ENCODE data around the gene PSRC1.

Gene PSRC1

DNA sequence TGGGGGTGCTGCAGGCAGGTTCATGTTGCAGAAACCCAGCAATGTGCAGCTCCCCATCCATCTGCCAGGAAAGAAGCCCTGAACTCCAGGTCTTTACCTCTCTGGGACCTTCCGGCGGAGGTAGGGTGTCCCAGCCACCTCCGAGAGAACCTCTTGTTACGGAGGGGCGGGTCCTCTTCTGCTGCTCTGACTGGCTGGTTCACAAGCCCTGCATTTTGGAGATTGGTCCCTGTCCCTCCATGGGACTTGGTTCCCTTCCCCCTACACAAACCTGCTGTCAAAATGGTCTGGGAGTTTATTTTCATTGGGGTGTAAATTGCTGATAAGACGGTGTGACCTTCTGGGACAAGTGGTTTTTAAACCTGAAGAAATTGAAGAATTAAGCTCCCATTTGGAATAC lies 41.6 kb downstream of the PSRC1 start:
- Mint-ChIP-seq H3K9me3 (no peaks in the 10 kb centered on the region), H3K27me3 (ENCODE audit: low read depth) (peaks cover 21% of the 10 kb centered on the region), H3K4me1 (ENCODE audit: low read depth) (peaks cover 5% of the 10 kb centered on the region), H3K36me3 (ENCODE audit: low read depth) (peaks cover 13% of the 10 kb centered on the region), H3K4me3 (no peak overlapping the region), H3K27ac (no peak overlapping the region)

DNA sequence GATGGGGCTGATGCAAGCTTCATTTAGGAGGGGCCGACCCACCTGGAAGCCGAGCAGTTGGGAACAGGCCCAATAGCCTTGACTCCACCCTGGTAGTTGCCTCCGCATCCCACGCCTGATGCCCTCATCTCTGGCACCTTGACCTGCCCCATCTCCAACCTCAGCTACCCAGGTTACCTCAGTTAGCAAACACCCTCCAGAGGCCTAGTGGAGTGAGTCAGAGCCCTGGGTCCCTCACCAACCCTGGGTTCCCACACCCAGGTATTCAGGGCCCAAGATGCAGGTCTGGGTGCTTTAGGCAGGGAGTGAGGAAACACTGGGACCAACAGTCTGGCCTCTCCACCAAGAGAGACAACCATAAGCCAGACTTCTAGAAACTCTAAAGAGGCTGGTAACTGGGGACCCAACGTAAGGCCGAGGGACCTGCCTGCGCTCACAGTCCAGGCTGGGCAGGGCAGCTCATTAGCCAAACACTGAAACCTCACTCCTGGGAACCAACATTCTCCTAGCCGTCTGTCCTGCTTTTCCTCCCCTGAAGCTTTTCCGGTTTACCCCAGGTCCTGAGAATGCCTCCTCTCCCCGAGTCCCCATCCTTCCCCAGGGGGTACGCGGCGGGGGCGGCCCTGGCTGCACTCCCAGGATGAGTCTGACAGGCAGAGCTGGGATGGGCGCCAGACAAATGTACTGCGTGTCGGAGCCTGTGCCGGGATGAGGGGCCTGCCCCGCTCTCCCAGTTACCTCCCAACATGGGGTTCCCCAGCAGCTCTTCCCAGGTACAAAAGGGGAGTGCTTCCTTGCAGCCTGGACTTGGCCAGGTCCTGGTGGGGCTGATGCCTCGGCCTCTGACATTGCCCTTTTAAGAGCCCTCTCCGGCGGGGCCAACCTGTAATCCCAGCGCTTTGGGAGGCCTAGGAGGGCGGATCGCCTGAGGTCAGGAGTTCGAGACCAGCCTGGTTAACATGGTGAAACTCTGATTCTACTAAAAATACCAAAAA lies 42.5 kb downstream of the PSRC1 start:
- H3K4me1 Mint-ChIP-seq (ENCODE audit: low read depth), result peaks cover 5% of the 10 kb centered on the region
- peaks cover 18% of the 10 kb centered on the region for H3K36me3 Mint-ChIP-seq (ENCODE audit: low read depth)
- no peak overlapping the region for H3K4me3 Mint-ChIP-seq
- peaks cover 21% of the 10 kb centered on the region for H3K27me3 Mint-ChIP-seq (ENCODE audit: low read depth)
- no peaks in the 10 kb centered on the region for H3K9me3 Mint-ChIP-seq
- H3K27ac Mint-ChIP-seq, result no peak overlapping the region

DNA sequence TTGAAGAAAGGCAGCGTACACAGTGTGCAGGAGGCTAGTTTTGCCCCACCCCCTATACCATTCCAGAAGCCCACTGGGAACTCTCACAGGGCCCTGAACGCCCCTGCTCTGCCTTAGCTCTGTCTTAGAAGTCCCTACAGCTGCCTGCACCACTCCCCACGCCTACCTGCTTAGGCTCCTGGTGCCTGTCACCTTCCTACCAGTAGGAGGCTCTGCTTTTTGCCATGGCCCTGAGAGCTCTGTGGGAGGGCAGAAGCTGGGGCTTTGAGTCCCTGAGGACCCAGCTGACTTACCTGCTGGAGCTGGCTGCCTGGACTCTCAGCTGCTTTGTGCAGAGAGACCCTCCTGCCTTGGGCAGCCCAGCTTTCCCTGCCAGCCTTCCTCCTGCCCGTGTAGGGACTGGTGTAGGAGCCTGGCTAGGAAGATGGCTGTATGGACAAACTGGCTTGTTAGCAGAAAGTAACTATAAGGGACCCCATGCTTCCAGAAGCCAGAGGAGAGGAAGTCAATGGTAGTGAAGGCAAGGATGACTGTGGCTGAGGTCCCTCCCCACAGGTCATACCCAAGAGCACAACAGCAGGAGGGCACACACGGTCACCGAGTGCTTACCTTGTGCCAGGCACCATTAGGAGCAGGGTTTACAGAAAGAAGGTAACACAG lies 43.4 kb downstream of the PSRC1 start:
- H3K4me1 Mint-ChIP-seq (ENCODE audit: low read depth), result peaks cover 11% of the 10 kb centered on the region
- H3K27me3 Mint-ChIP-seq (ENCODE audit: low read depth), result peaks cover 18% of the 10 kb centered on the region
- no peaks in the 10 kb centered on the region for H3K9me3 Mint-ChIP-seq
- peaks cover 25% of the 10 kb centered on the region for H3K36me3 Mint-ChIP-seq (ENCODE audit: low read depth)
- H3K4me3 Mint-ChIP-seq, result no peak overlapping the region
- H3K27ac Mint-ChIP-seq, result no peak overlapping the region

DNA sequence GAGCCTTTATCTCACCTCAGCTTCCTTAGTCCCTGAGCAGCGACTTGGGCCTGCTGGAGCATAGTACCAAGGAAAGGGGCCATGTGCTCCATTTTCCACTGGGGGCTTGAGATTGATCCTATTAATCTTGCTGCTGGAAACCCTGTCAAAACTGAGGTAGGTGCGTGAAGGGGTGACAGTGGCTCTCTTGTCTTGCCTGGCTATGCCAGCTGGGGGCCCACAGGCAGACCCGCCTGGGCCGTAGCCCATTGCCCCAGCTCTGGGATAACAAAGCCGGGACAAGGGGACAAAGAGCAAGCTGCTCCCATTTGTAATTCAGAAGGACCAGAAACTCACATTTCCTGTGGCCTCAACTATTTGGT lies 43.9 kb downstream of the PSRC1 start:
- H3K36me3 Mint-ChIP-seq (ENCODE audit: low read depth), result peaks cover 25% of the 10 kb centered on the region
- no peaks in the 10 kb centered on the region for H3K9me3 Mint-ChIP-seq
- H3K27me3 Mint-ChIP-seq (ENCODE audit: low read depth), result peaks cover 13% of the 10 kb centered on the region
- H3K4me1 Mint-ChIP-seq (ENCODE audit: low read depth), result peaks cover 11% of the 10 kb centered on the region
- no peak overlapping the region for H3K4me3 Mint-ChIP-seq
- H3K27ac Mint-ChIP-seq, result no peak overlapping the region

DNA sequence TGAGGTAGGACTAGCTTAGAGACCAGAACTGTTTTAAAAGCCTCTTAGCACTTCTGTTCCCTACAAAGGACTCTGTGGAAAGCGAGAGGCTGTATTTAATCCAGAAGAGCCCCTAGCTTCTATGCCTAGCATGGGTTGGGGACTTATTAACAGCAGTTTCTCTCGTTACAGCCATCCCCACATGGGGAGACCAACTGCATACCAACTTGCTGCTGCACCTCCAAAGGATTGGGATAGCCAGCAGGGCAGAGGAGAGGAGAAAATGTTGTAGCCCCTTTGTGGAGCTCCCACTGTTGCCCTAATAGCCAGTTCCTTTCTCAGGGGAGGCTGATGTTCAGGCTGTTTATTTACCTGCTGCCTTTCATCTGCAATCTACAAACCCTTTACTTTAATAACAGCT lies 44.6 kb downstream of the PSRC1 start:
- no peaks in the 10 kb centered on the region for H3K9me3 Mint-ChIP-seq
- H3K4me1 Mint-ChIP-seq (ENCODE audit: low read depth), result peaks cover 11% of the 10 kb centered on the region
- peaks cover 12% of the 10 kb centered on the region for H3K27me3 Mint-ChIP-seq (ENCODE audit: low read depth)
- no peak overlapping the region for H3K4me3 Mint-ChIP-seq
- H3K27ac Mint-ChIP-seq, result no peak overlapping the region
- peaks cover 25% of the 10 kb centered on the region for H3K36me3 Mint-ChIP-seq (ENCODE audit: low read depth)

DNA sequence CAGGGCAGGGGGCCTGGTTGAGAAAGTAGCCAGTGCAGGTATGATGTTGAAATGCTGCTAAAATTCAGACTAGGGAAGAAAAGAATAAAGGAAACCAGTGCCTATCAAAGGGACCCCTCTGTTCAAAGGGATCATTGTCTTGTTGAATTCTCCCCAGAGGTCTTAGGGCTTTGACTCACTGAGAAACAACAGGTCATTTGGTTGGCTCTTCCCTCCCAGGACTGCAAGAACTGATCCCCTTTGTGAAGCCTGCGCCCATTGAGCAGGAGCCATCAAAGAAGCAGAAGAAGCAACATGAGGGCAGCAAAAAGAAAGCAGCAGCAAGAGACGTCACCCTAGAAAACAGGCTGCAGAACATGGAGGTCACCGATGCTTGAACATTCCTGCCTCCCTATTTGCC lies 45.4 kb downstream of the PSRC1 start:
- Mint-ChIP-seq H3K9me3 (no peaks in the 10 kb centered on the region), H3K27ac (no peak overlapping the region), H3K36me3 (ENCODE audit: low read depth) (peaks cover 27% of the 10 kb centered on the region), H3K27me3 (ENCODE audit: low read depth) (peaks cover 10% of the 10 kb centered on the region), H3K4me3 (no peak overlapping the region), H3K4me1 (ENCODE audit: low read depth) (peaks cover 9% of the 10 kb centered on the region)

DNA sequence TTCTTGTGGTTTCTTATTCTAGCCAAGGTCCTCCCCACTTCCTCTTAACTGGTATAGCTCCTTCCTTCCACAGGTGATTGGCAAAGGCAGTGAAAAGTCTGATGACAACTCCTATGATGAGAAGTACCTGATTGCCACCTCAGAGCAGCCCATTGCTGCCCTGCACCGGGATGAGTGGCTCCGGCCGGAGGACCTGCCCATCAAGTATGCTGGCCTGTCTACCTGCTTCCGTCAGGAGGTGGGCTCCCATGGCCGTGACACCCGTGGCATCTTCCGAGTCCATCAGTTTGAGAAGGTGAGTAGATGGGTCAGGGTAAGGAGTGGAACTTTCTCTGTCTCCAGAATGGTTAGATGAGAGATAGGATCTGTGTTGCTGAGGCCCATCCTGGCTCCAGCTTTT lies 47.8 kb downstream of the PSRC1 start:
- no peaks in the 10 kb centered on the region for H3K27me3 Mint-ChIP-seq (ENCODE audit: low read depth)
- peak overlapping the region; percentile 13 for H3K27ac Mint-ChIP-seq
- H3K9me3 Mint-ChIP-seq, result no peaks in the 10 kb centered on the region
- peaks cover 42% of the 10 kb centered on the region for H3K36me3 Mint-ChIP-seq (ENCODE audit: low read depth)
- H3K4me3 Mint-ChIP-seq, result no peak overlapping the region
- H3K4me1 Mint-ChIP-seq (ENCODE audit: low read depth), result peaks cover 5% of the 10 kb centered on the region

DNA sequence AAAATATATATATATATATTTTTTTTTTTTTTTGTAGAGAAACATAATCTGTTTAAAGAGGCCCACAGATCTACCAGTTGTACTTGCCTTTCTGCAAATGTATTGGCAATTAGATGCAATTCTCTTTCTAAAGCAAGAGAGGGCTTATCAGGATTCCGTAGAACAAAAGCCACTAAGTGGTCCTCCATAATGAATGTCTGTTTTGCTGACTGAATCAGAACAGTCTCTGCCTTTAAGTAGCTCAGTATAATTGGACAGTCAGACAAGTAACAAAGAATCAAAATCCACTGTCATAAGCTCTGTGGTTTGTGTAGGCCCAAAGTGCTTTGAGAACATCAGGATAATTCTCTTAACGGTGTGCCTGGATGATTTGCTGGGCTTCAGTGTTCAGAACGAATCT lies 51.9 kb downstream of the PSRC1 start:
- peaks cover 6% of the 10 kb centered on the region for H3K4me1 Mint-ChIP-seq (ENCODE audit: low read depth)
- H3K9me3 Mint-ChIP-seq, result no peaks in the 10 kb centered on the region
- H3K27ac Mint-ChIP-seq, result no peak overlapping the region
- H3K4me3 Mint-ChIP-seq, result no peak overlapping the region
- H3K27me3 Mint-ChIP-seq (ENCODE audit: low read depth), result no peaks in the 10 kb centered on the region
- peaks cover 41% of the 10 kb centered on the region for H3K36me3 Mint-ChIP-seq (ENCODE audit: low read depth)

Measured in T-helper 1 cell treated with Interleukin-12 subunit alpha and Interleukin-12 subunit beta and Interleukin-4 antibody, amounts not matched to agents 30 μg/mL and 1 μg/mL, for 36 hours (primary cell).